ENCODE measurements around the gene IL1R2.

Gene IL1R2

GRCh38 chr2:101952551-101952950 lies 39.2 kb upstream of the IL1R2 start:
- no peak for DNase-seq (ENCODE audit: low read depth)
- no peak overlapping the region for H3K4me3 ChIP-seq (ENCODE audit: low read depth, low read length)
- TF ChIP-seq, protein P1, sequence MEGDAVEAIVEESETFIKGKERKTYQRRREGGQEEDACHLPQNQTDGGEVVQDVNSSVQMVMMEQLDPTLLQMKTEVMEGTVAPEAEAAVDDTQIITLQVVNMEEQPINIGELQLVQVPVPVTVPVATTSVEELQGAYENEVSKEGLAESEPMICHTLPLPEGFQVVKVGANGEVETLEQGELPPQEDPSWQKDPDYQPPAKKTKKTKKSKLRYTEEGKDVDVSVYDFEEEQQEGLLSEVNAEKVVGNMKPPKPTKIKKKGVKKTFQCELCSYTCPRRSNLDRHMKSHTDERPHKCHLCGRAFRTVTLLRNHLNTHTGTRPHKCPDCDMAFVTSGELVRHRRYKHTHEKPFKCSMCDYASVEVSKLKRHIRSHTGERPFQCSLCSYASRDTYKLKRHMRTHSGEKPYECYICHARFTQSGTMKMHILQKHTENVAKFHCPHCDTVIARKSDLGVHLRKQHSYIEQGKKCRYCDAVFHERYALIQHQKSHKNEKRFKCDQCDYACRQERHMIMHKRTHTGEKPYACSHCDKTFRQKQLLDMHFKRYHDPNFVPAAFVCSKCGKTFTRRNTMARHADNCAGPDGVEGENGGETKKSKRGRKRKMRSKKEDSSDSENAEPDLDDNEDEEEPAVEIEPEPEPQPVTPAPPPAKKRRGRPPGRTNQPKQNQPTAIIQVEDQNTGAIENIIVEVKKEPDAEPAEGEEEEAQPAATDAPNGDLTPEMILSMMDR (IDR thresholded peaks at IDR 0.05; ENCODE audit: insufficient read depth, low read depth, low read length, missing control alignments), result no peak

DNA sequence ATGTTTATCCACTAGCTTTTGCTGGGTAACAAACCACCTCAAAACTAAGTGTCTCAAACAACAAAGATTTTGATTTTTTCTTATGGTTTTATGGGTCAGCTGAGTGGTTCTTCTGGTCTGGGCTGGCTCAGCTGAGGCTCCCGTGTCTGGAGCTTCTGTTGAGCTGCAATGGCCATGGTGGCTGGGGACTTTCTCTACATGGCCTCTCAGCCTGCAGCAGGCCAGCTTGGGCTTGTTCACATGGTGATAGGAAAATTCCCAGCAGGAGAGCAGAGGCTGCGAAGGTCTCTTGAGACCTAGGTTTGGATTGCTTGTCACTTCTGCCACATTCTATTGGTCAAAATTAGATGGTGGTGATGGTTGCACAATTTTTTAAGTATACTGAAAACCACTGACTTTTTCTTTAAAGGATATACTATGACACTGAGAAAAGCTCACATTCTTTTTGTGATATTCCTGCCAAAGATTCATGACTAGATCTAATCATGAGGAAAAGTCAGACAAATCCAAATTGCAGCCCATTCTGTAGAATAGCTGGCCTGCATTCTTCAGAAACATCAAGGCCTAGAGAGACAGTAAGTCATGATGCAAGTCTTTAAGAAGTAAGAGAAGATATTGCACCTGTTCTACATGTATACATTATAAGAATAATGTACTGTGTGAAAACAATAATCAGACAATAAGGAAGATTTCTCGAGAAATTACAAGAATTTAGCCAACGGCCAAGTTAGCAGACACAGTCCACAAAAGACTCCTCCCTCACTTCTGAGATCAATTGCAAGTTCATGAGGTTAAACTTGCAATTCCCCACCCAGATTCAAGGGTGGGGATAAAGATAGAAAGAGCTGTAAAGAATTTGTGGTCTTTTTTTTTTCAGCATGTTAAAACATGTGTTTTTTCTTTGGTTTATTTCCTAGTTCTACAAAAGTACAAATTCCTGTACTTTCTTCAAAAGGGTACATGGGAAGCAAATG lies 35.0 kb upstream of the IL1R2 start:
- DNase-seq (ENCODE audit: low read depth), result peak; percentile 17
- H3K4me3 ChIP-seq (ENCODE audit: low read depth, low read length), result no peak overlapping the region
- TF ChIP-seq, protein P1 (IDR thresholded peaks at IDR 0.05; ENCODE audit: insufficient read depth, low read depth, low read length, missing control alignments), result no peak

- TF ChIP-seq, protein P1 (IDR thresholded peaks at IDR 0.05; ENCODE audit: insufficient read depth, low read depth, low read length, missing control alignments), result no peak
- no peak overlapping the region for H3K4me3 ChIP-seq (ENCODE audit: low read depth, low read length)
- DNase-seq (ENCODE audit: low read depth), result no peak
Measured at GRCh38 chr2:101958061-101958460, 33.7 kb upstream of the IL1R2 start.

DNA sequence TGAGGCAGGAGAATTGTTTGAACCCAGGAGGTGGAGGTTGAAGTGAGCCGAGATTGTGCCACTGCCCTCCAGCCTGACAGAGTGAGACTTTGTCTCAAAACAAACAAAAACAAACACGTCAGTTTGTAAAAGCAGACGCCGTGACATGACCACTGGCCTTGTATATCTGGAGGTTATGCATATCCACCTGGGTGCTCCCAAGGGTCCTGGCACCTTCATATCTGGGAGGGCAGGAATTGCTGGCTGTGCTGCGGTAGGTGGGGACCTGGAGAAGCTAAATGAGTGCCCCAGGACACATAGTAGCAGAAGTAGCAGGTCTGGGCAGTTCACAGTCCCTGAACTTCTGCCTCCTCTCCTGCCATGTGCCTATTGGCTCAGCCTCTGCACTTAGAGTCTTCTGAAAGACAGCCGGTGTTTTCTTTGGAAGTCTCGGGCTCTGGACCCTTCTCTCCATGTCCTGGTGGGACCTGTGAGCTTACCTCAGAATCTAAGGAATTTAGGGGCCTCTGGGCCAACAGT lies 30.9 kb upstream of the IL1R2 start:
- TF ChIP-seq, protein P1 (IDR thresholded peaks at IDR 0.05; ENCODE audit: insufficient read depth, low read depth, low read length, missing control alignments), result no peak
- H3K4me3 ChIP-seq (ENCODE audit: low read depth, low read length), result no peak overlapping the region
- DNase-seq (ENCODE audit: low read depth), result no peak

DNA sequence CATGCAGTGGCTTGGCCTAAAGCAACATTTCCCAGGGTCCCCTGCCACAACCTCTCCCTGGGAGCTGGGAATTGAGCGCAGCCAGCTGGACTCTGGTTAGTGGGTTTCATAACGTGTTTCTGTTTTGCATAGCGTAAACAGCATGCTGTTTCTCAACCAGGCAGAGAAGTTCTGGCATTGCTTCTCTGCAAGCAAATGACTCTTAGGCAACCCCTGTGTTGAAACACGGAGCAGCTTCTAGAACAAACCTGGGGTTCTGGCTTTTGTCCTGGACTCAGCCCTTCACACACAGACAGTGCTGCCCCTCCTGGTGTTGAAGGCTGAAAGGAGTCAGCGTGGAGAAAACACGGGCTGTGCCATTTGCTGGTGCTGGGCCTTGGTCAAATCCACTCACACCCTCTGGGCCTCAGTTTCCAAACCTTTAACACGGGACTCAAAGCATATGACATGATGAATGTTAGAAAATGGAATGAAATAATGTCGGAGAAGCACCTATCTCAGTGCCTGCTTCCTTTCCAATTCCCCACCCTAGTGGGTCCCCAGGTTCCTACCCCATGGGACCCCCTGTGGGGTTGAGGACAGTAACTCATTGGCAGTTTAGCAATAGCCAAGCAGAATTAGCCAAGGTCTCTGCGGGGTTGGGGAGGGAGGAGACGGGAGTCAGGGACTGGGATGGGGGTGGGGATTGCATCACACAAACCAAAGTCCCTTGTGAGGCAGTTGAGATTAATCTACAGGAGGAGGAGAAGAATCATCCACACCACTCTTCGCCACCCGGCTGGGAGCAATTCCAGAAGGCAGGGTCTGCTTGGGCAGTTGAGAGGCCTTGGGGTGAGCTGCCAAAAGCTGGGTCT lies 30.2 kb upstream of the IL1R2 start:
- no peak for DNase-seq (ENCODE audit: low read depth)
- H3K4me3 ChIP-seq (ENCODE audit: low read depth, low read length), result no peak overlapping the region
- TF ChIP-seq, protein P1 (IDR thresholded peaks at IDR 0.05; ENCODE audit: insufficient read depth, low read depth, low read length, missing control alignments), result no peak

DNA sequence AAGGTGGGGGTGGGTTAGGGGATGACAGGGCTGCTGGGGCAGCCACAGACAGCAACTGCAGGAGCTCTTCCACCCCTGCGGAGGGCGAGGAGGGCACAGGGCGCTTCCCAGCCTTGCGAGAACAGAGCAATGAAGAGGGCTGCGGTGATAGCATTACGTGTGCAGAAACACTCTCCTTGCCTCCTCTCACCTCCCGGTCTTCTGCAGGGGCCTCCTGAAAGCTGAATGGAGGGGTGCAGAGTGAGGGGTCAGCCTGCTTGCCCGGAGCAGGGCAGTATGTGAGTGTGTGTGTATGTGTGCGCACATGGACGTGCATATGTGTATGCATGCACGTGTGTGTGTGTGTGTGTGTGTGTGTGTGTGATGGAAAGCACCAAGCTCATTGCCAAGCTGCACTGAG lies 29.5 kb upstream of the IL1R2 start:
- no peak for DNase-seq (ENCODE audit: low read depth)
- H3K4me3 ChIP-seq (ENCODE audit: low read depth, low read length), result no peak overlapping the region
- TF ChIP-seq, protein P1 (IDR thresholded peaks at IDR 0.05; ENCODE audit: insufficient read depth, low read depth, low read length, missing control alignments), result no peak

Data from GM12865 (cell line).